Skeletal muscle tissue (tissue), 4 donors: ENCODE measurements around the gene RBM34. TPM values are rescaled to one million over a fixed set of nuclear protein-coding genes. Genes with fewer than 3 reads are reported as not detected.

Source experiments
- H3K27ac ChIP-seq: one replicate; pipeline ENCODE4 v1.7.0; 2013; ENCODE audit warnings: mild to moderate bottlenecking, low read depth, low read length, inconsistent platforms
- H3K27me3 ChIP-seq, 3 donors: one replicate each; pipeline ENCODE4 v1.7.0; 2013; ENCODE audit warnings: low read length in 3 of 3; ENCODE audit not compliant: control insufficient read depth in 3 of 3, insufficient read depth in 3 of 3
- H3K36me3 ChIP-seq, 3 donors: one replicate each; pipeline ENCODE4 v1.7.0; 2013; ENCODE audit warnings: low read length in 3 of 3; ENCODE audit not compliant: control insufficient read depth in 3 of 3, insufficient read depth in 3 of 3
- H3K4me1 ChIP-seq, 3 donors: one replicate each; pipeline ENCODE4 v1.7.0; 2013; ENCODE audit warnings: low read length in 3 of 3, mild to moderate bottlenecking in 3 of 3; ENCODE audit not compliant: control insufficient read depth in 3 of 3, insufficient read depth in 3 of 3
- H3K4me3 ChIP-seq, 3 donors: one replicate each; pipeline ENCODE4 v1.7.0; 2013; ENCODE audit warnings: low read length in 3 of 3
- H3K9ac ChIP-seq, 3 donors: one replicate each; pipeline ENCODE4 v1.7.0; 2013; ENCODE audit warnings: low read length in 3 of 3, mild to moderate bottlenecking in 3 of 3, moderate library complexity in 2 of 3, low read depth in 1 of 3
- H3K9me3 ChIP-seq, 3 donors: one replicate each; pipeline ENCODE4 v1.7.0; 2013; ENCODE audit warnings: low read length in 3 of 3; ENCODE audit not compliant: control insufficient read depth in 3 of 3
- total RNA-seq: library from RNA; depleted of rRNA; stranded (reverse); fragments of >200 nt; gene quantifications from one replicate; pipeline ENCODE4 v1.2.3, GENCODE V29; 2014
- donor health status: Osteomylitis.

Gene RBM34
- total RNA-seq, 1 donor from 2014 or later = 24.5 TPM

DNA sequence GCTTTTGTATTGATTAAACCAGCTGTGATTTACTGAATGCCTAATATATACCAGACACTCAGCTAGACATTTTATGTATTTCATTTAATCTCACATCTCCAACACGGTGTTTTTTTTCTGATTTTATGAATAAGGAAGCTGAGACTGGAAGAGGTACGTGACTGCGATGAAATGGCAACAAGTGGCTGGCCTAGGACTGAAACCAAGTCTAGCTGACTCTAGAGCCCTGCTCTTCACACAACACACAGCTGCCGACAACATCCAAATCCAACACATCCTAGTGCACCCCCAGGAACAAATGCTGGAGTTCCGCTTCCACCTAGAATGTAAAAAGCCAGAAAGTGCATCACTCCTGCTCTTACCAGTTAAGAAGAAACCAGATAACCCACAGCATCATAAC is 21.7 kb downstream of the RBM34 start:
- Histone ChIP-seq H3K4me3 (no peak overlapping the region), H3K36me3 (peaks cover 21 to 52% (median 45%) of the 10 kb centered on the region in 3 donors), H3K27ac (no peak overlapping the region), H3K9me3 (no peaks in the 10 kb centered on the region), H3K9ac (no peak overlapping the region), H3K27me3 (no peaks in the 10 kb centered on the region), H3K4me1 (no peaks in the 10 kb centered on the region)

DNA sequence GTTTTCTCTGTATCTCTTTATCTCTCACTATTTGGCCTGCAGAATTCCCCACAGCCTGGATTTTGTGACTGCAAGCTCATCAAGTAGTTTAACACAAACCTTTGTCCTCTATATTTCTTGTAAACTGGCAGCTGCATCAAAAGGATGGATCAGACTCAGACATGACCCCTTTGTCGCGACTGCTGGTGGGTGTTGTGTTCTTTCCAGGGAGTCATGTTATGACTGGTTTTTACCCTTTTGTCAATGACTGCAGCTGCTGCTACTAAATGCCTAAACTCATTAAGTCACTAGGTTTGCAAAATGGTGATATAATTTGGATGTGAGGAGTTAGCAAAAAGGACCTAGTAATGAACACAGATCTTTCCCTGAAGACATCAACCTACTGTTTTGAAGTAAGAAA is 22.2 kb downstream of the RBM34 start:
- Histone ChIP-seq H3K27me3 (no peaks in the 10 kb centered on the region), H3K36me3 (peaks cover 19 to 53% (median 42%) of the 10 kb centered on the region in 3 donors), H3K9me3 (no peaks in the 10 kb centered on the region), H3K9ac (no peak overlapping the region), H3K4me3 (no peak overlapping the region), H3K27ac (no peak overlapping the region), H3K4me1 (no peaks in the 10 kb centered on the region)

DNA sequence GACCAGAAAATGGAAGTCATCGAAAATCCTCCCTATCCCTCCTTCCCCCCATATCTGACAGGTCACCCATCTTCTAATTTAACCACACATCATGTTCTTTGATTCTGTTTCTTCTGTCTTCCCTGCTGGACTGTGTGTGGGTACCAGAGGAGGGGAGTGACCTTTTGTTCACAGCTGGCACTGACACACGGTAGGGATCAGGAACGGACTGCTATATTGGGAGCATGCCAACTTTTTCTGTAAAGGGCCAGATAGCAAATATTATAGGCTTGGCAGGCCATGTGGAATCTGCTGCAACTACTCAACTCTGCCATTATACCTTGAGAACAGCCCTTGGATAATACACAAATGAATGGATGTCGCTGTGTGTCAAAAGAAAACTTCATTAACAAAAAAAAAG is 24.9 kb downstream of the RBM34 start:
- no peaks in the 10 kb centered on the region for H3K9me3 ChIP-seq
- H3K4me1 ChIP-seq = no peaks in the 10 kb centered on the region
- no peaks in the 10 kb centered on the region for H3K27me3 ChIP-seq
- H3K36me3 ChIP-seq = peaks cover 19 to 52% (median 43%) of the 10 kb centered on the region in 3 donors
- H3K9ac ChIP-seq = no peak overlapping the region
- H3K4me3 ChIP-seq = no peak overlapping the region
- no peak overlapping the region for H3K27ac ChIP-seq

DNA sequence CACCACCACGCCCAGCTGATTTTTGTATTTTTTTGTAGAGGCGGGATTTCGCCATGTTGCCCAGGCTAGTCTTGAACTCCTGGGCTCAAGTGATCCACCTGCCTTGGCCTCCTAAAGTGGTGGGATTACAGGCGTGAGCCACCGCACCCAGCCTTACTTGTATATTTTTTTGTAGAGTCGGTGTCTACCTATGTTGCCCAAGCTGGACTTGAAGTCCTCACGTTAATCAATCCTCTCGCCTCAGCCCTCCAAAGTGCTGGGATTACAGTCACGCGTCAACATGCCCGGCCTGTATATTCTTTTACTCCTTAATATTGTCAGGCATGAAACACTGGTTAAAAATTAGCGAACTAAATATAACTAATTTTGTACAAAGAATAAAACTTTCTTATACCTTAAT is 26.9 kb downstream of the RBM34 start:
- H3K36me3 ChIP-seq = peaks cover 16 to 44% (median 36%) of the 10 kb centered on the region in 3 donors
- H3K9ac ChIP-seq = no peak overlapping the region
- H3K27me3 ChIP-seq = no peaks in the 10 kb centered on the region
- no peaks in the 10 kb centered on the region for H3K4me1 ChIP-seq
- H3K4me3 ChIP-seq = no peak overlapping the region
- H3K9me3 ChIP-seq = no peaks in the 10 kb centered on the region
- no peak overlapping the region for H3K27ac ChIP-seq

DNA sequence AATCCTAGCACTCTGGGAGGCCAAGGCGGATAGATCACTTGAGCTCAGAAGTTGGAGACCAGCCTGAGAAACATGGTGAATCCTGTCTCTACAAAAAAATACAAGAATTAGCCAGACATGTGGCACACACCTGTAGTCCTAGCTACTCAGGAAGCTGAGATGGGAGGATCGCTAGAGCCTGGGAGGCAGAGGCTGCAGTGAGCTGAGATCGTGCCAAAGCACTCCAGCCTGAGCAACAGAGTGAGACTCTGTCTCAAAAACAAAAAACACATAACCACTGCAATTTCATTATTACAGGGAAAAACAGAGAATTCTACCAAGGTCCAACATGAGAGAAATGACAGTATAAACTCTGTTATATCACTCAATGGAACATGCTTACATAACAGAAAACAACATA is 28.0 kb downstream of the RBM34 start:
- H3K36me3 ChIP-seq = peaks cover 17 to 42% (median 28%) of the 10 kb centered on the region in 3 donors
- H3K9ac ChIP-seq = no peak overlapping the region
- H3K4me1 ChIP-seq = peaks cover 0 to 4% (median 2%) of the 10 kb centered on the region in 3 donors
- H3K27ac ChIP-seq = no peak overlapping the region
- H3K4me3 ChIP-seq = no peak overlapping the region
- H3K9me3 ChIP-seq = no peaks in the 10 kb centered on the region
- no peaks in the 10 kb centered on the region for H3K27me3 ChIP-seq

DNA sequence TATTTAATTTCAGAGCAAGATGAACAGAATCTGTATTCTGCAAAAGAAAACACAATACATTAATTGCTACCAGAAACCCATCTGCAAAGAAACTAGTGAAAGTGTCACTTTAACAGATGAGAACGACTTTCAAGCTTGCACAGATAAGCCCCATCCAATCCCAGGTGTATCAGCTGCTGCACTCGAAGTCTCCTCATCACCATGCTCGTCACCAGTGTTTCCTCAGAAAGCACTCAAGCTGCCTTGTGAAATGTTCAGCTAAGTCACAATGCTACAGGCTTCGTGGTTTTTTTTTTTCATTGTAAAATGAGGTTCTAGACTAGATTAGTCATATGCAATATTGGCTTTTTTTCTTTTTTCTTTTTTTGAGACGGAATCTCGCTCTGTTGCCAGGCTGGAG is 29.1 kb downstream of the RBM34 start:
- Histone ChIP-seq H3K27me3 (no peaks in the 10 kb centered on the region), H3K4me3 (no peak overlapping the region), H3K36me3 (peaks cover 11 to 31% (median 21%) of the 10 kb centered on the region in 3 donors), H3K27ac (no peak overlapping the region), H3K4me1 (peaks cover 4 to 13% (median 7%) of the 10 kb centered on the region in 3 donors), H3K9me3 (no peaks in the 10 kb centered on the region), H3K9ac (no peak overlapping the region)

DNA sequence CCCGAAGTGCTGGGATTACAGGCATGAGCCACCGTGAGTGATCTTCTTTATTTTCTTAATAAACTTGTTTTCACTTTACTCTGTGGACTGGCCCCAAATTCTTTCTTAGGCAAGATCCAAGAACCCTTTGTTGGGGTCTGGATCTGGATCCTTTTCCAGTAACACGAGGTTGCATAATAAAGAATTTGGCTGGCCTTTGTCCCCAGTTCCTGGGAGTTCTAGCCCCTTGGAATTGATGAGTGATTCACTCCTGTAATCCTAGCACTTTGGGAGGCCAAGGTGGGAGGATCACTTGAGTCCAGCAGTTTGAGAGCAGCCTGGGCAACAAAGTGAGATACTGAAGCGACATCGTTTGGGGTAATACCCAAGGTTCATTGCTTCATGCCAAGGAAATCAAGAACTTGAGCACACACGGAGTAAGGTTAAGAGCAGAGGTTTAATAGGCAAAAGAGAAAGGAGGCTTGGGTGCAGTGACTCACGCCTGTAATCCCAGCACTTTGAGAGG is 30.2 kb downstream of the RBM34 start:
- peaks cover 6 to 19% (median 11%) of the 10 kb centered on the region in 3 donors for H3K4me1 ChIP-seq
- peaks cover 2 to 20% (median 15%) of the 10 kb centered on the region in 3 donors for H3K36me3 ChIP-seq
- H3K9me3 ChIP-seq = no peaks in the 10 kb centered on the region
- no peak overlapping the region for H3K4me3 ChIP-seq
- H3K27me3 ChIP-seq = no peaks in the 10 kb centered on the region
- no peak overlapping the region for H3K27ac ChIP-seq
- H3K9ac ChIP-seq = no peak overlapping the region

DNA sequence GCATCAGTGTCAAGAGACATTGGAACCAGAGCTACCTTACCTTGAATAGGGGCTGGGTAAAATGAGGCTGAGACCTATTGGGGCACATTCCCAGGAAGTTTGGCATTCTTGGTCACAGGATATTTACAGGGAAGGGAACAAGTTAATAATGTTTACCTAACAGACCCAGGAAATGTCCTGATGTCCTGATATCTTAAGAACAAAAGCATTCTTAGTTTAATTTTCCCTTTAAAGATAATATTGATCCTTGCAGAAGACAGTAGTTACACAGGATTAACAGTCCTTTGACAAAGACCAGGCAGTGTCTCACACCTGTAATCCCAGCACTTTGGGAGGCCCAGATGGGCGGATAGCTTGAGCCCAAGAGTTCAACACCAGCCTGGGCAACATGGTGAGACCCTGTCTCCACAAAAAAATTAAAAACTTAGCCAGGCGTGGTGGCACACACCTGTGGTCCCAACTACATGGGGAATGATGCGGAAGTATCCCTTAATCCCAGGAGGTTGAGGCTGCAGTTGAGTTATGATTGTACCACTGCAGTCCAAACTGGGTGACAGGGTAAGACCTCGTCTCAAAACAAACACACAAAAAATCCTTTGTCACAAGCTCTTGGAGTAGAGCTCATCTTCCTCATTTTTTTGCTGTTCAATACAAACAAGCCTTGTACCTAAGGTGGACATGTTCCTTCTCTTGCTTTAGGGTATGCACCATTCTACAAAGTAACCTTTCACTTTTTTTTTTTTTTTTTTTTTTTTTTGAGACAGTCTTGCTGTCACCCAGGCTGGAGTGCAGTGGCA is 31.1 kb downstream of the RBM34 start:
- no peaks in the 10 kb centered on the region for H3K9me3 ChIP-seq
- peaks cover 2 to 13% (median 11%) of the 10 kb centered on the region in 3 donors for H3K36me3 ChIP-seq
- no peaks in the 10 kb centered on the region for H3K27me3 ChIP-seq
- no peak overlapping the region for H3K9ac ChIP-seq
- no peak overlapping the region for H3K4me3 ChIP-seq
- no peak overlapping the region for H3K27ac ChIP-seq
- H3K4me1 ChIP-seq = peaks cover 6 to 19% (median 11%) of the 10 kb centered on the region in 3 donors

DNA sequence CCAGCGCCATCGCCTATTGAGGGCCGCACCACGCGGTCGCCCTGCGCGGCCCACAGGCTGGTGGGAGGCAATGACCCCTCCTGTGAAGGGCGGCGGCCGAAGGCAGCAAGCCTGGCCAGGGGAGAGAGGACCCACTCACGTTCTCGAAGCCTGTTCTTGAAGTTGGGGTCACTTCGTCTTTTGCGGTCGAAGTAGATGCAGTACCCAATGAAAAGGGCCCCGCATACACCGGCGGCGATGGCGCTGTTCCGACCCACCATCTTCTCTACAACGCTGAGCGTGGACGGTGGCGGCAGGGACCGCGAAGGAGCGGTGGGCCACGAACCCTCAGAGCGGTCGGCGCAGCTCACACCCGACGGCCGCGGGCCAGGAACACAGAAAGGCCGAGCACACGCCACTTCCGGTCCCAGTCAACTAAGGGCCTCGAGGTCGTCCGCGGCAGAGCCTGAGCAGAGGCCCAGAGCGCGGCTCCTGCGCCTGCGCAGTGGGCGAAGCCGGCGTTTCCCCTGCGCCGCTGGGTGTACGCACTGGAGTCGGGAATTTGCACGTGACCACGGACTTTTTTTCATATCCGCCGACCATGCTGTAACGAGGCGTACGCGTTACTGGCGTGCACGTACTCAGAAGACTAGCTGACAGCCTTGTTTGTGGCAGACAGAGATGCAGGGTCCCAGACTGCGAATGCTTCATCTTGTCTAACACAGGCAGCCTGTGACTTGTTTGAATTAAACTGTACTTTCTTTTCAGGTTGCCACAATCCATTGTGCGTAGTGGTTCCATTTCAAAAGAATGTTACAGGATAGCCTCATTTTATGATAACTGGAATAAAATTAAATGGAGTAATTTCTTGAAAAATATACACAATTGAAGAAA is 32.4 kb downstream of the RBM34 start, which contains the start of gene TOMM20:
TSS of gene TOMM20 (minus strand) at position 382 of the 873 bp plus-strand sequence. CDS start at position 260, 122 bp downstream.
- Histone ChIP-seq H3K9me3 (no peaks in the 10 kb centered on the region), H3K9ac (peak within 1 kb of the TSS; percentile 92 to 99 (median 98)), H3K36me3 (peaks cover 2 to 11% (median 6%) of the 10 kb centered on the region in 3 donors)

More for the DNA sequence above, 32.4 kb downstream of the RBM34 start, which contains the start of gene TOMM20:
- H3K4me3 ChIP-seq = peak within 1 kb of the TSS; percentile 81 to 99 (median 87)
- peaks cover 6 to 19% (median 11%) of the 10 kb centered on the region in 3 donors for H3K4me1 ChIP-seq
- no peaks in the 10 kb centered on the region for H3K27me3 ChIP-seq
- H3K27ac ChIP-seq = peak within 1 kb of the TSS; percentile 88
